HG02970 (cell line): ENCODE measurements around the gene BLTP1.
A peak's percentile ranks its signal among the peaks of the same experiment; 100 is the strongest.
"Not testable (repeated sequence)": the region's sequence is repeated elsewhere in the genome, so short reads cannot be mapped to it uniquely, and the experiment has no call there.

Experiments
- ATAC-seq: cut with Tn5 transposase; IDR thresholded peaks from one replicate; pipeline ENCODE4 v1.9.1; 2021; ENCODE audit warnings: mild to moderate bottlenecking, moderate library complexity, moderate number of reproducible peaks; ENCODE audit not compliant: unreplicated experiment, low FRiP score

The BLTP1 gene

GRCh38 chr4:122151982-122152710 is at the start of gene BLTP1:
TSS of gene BLTP1 (plus strand) at chr4:122152331. CDS start at chr4:122170648, 18,317 bp downstream.
- peak; percentile 98 for ATAC-seq

- ATAC-seq: no peak
Observed at GRCh38 chr4:122104184-122104583, 47.9 kb upstream of the BLTP1 start.

- no peak for ATAC-seq
Observed at GRCh38 chr4:122107680-122108079, 44.5 kb upstream of the BLTP1 start.

- ATAC-seq: not testable (repeated sequence)
Observed at GRCh38 chr4:122110304-122110703, 41.8 kb upstream of the BLTP1 start.

GRCh38 chr4:122117743-122118142 is 34.4 kb upstream of the BLTP1 start:
- ATAC-seq: no peak

- ATAC-seq: no peak
Observed at GRCh38 chr4:122118243-122118642, 33.9 kb upstream of the BLTP1 start.

- no peak for ATAC-seq
Observed at GRCh38 chr4:122119739-122120138, 32.4 kb upstream of the BLTP1 start.

GRCh38 chr4:122121593-122121992 is 30.5 kb upstream of the BLTP1 start:
- no peak for ATAC-seq

GRCh38 chr4:122122083-122122482 is 30.0 kb upstream of the BLTP1 start:
- ATAC-seq: no peak

- no peak for ATAC-seq
Observed at GRCh38 chr4:122129061-122129460, 23.1 kb upstream of the BLTP1 start.

- ATAC-seq: no peak
Observed at GRCh38 chr4:122131562-122132157, 20.5 kb upstream of the BLTP1 start.

GRCh38 chr4:122132891-122133290 is 19.2 kb upstream of the BLTP1 start:
- ATAC-seq: no peak

- no peak for ATAC-seq
Observed at GRCh38 chr4:122139139-122139538, 13.0 kb upstream of the BLTP1 start.

GRCh38 chr4:122140834-122141233 is 11.3 kb upstream of the BLTP1 start:
- no peak for ATAC-seq

GRCh38 chr4:122142687-122143086 is 9.4 kb upstream of the BLTP1 start:
- no peak for ATAC-seq

- ATAC-seq: no peak
Observed at GRCh38 chr4:122146652-122147051, 5.5 kb upstream of the BLTP1 start.

- ATAC-seq: no peak
Observed at GRCh38 chr4:122150931-122151330, 1.2 kb upstream of the BLTP1 start.

- peak; percentile 35 for ATAC-seq
Observed at GRCh38 chr4:122152711-122153226, 638 bp downstream of the BLTP1 start.

GRCh38 chr4:122156819-122157218 is 4.7 kb downstream of the BLTP1 start:
- ATAC-seq: no peak

- ATAC-seq: no peak
Observed at GRCh38 chr4:122163301-122163700, 11.2 kb downstream of the BLTP1 start.

GRCh38 chr4:122163767-122164166 is 11.6 kb downstream of the BLTP1 start:
- no peak for ATAC-seq

- no peak for ATAC-seq
Observed at GRCh38 chr4:122167369-122167768, 15.2 kb downstream of the BLTP1 start.
